GM19372 (cell line): ENCODE data around the gene NDST3.

Experiments
- ATAC-seq: cut with Tn5 transposase; IDR thresholded peaks from one replicate; pipeline ENCODE4 v1.9.1; 2021; ENCODE audit warnings: mild to moderate bottlenecking, low read depth, moderate library complexity; ENCODE audit not compliant: unreplicated experiment

NDST3 gene

GRCh38 chr4:118173126-118173525, 138.8 kb downstream of the NDST3 start:
- no peak for ATAC-seq

GRCh38 chr4:118173956-118174725, 139.9 kb downstream of the NDST3 start:
- no peak for ATAC-seq

- no peak for ATAC-seq
These were observed 141.2 kb downstream of the NDST3 start for GRCh38 chr4:118175506-118175905.

- ATAC-seq, result no peak
These were observed 142.8 kb downstream of the NDST3 start for GRCh38 chr4:118177126-118177525.

GRCh38 chr4:118180776-118181175, 146.5 kb downstream of the NDST3 start:
- ATAC-seq, result no peak

GRCh38 chr4:118190903-118191302, 156.6 kb downstream of the NDST3 start:
- ATAC-seq, result no peak

- no peak for ATAC-seq
These were observed 159.1 kb downstream of the NDST3 start for GRCh38 chr4:118193421-118193820.

- ATAC-seq, result no peak
These were observed 172.3 kb downstream of the NDST3 start for GRCh38 chr4:118206627-118207026.

- ATAC-seq, result no peak
These were observed 178.8 kb downstream of the NDST3 start for GRCh38 chr4:118213101-118213500.

GRCh38 chr4:118215826-118216225, 181.5 kb downstream of the NDST3 start:
- ATAC-seq, result no peak

- ATAC-seq, result no peak
These were observed 187.0 kb downstream of the NDST3 start for GRCh38 chr4:118221227-118221800.

GRCh38 chr4:118224243-118224829, 190.1 kb downstream of the NDST3 start:
- peak; percentile 60 for ATAC-seq

GRCh38 chr4:118225511-118225910, 191.2 kb downstream of the NDST3 start:
- no peak for ATAC-seq

GRCh38 chr4:118226311-118227010, 192.2 kb downstream of the NDST3 start:
- ATAC-seq, result no peak

- ATAC-seq, result no peak
These were observed 201.4 kb downstream of the NDST3 start for GRCh38 chr4:118235566-118236120.

GRCh38 chr4:118237531-118237930, 203.2 kb downstream of the NDST3 start:
- no peak for ATAC-seq

GRCh38 chr4:118249890-118250289, 215.6 kb downstream of the NDST3 start:
- no peak for ATAC-seq

- ATAC-seq, result no peak
These were observed 220.1 kb downstream of the NDST3 start for GRCh38 chr4:118254368-118254767.

- ATAC-seq, result no peak
These were observed 224.8 kb downstream of the NDST3 start for GRCh38 chr4:118259111-118259510.

- ATAC-seq, result no peak
These were observed 226.0 kb downstream of the NDST3 start for GRCh38 chr4:118260309-118260708.

GRCh38 chr4:118264096-118264495, 229.8 kb downstream of the NDST3 start:
- no peak for ATAC-seq
